HG02870 (cell line): ENCODE data around the gene CABLES1.
A peak's percentile ranks its signal among the peaks of the same experiment; 100 is the strongest.
"Not testable (repeated sequence)": the region's sequence is repeated elsewhere in the genome, so short reads cannot be mapped to it uniquely, and the experiment has no call there.

Source experiments
- ATAC-seq: cut with Tn5 transposase; IDR thresholded peaks from one replicate; pipeline ENCODE4 v1.9.1; 2021; ENCODE audit warnings: mild to moderate bottlenecking, moderate library complexity; ENCODE audit not compliant: unreplicated experiment

The CABLES1 gene

GRCh38 chr18:23134780-23135549, at the start of gene CABLES1:
TSS of gene CABLES1 (plus strand) at chr18:23135485. CDS start at chr18:23135763, 278 bp downstream.
- ATAC-seq = peak; percentile 16

- no peak for ATAC-seq
These were observed 47.9 kb upstream of the CABLES1 start for GRCh38 chr18:23087352-23087751.

- no peak for ATAC-seq
These were observed 47.0 kb upstream of the CABLES1 start for GRCh38 chr18:23088310-23088709.

- not testable (repeated sequence) for ATAC-seq
These were observed 44.0 kb upstream of the CABLES1 start for GRCh38 chr18:23091017-23091993.

- ATAC-seq = no peak
These were observed 43.2 kb upstream of the CABLES1 start for GRCh38 chr18:23092121-23092520.

- not testable (repeated sequence) for ATAC-seq
These were observed 42.2 kb upstream of the CABLES1 start for GRCh38 chr18:23093130-23093529.

GRCh38 chr18:23093772-23094171, 41.5 kb upstream of the CABLES1 start:
- no peak for ATAC-seq

GRCh38 chr18:23094411-23095190, 40.7 kb upstream of the CABLES1 start:
- ATAC-seq = no peak

GRCh38 chr18:23095463-23095862, 39.8 kb upstream of the CABLES1 start:
- no peak for ATAC-seq

- not testable (repeated sequence) for ATAC-seq
These were observed 38.3 kb upstream of the CABLES1 start for GRCh38 chr18:23097016-23097415.

- ATAC-seq = no peak
These were observed 35.7 kb upstream of the CABLES1 start for GRCh38 chr18:23099621-23100020.

- no peak for ATAC-seq
These were observed 33.3 kb upstream of the CABLES1 start for GRCh38 chr18:23101861-23102432.

GRCh38 chr18:23102493-23103261, 32.6 kb upstream of the CABLES1 start:
- ATAC-seq = no peak

GRCh38 chr18:23103449-23103848, 31.8 kb upstream of the CABLES1 start:
- ATAC-seq = no peak

GRCh38 chr18:23105030-23105429, 30.3 kb upstream of the CABLES1 start:
- ATAC-seq = no peak

- ATAC-seq = no peak
These were observed 29.6 kb upstream of the CABLES1 start for GRCh38 chr18:23105581-23106219.

- ATAC-seq = no peak
These were observed 28.7 kb upstream of the CABLES1 start for GRCh38 chr18:23106575-23106974.

- no peak for ATAC-seq
These were observed 27.6 kb upstream of the CABLES1 start for GRCh38 chr18:23107718-23108117.

- no peak for ATAC-seq
These were observed 26.8 kb upstream of the CABLES1 start for GRCh38 chr18:23108496-23108895.
